HEK293 (cell line): ENCODE results near the gene HRK.

Experiments used
- GLIS2 ChIP-seq: fragments of 450-650 bp; formaldehyde crosslinking; IDR thresholded peaks from 2 replicates; pipeline ENCODE4 v1.5.1; 2016; ENCODE audit warnings: missing biosample characterization, missing genetic modification characterization
- HOXC10 ChIP-seq: sonication (generic); formaldehyde crosslinking; IDR thresholded peaks from 2 replicates; pipeline ENCODE4 v1.8.1; 2023; ENCODE audit warnings: mild to moderate bottlenecking, missing genetic modification reagents
- HOXD13 ChIP-seq: sonication (generic); formaldehyde crosslinking; IDR thresholded peaks from 2 replicates; pipeline ENCODE4 v1.8.0; 2022; ENCODE audit warnings: missing genetic modification reagents, borderline replicate concordance
- OVOL3 ChIP-seq: fragments of 450-650 bp; formaldehyde crosslinking; IDR thresholded peaks from 2 replicates; pipeline ENCODE4 v1.5.1; 2016; ENCODE audit warnings: missing biosample characterization, missing genetic modification characterization
- SCRT2 ChIP-seq: fragments of 450-650 bp; formaldehyde crosslinking; IDR thresholded peaks from 2 replicates; pipeline ENCODE4 v1.5.1; 2016; ENCODE audit warnings: missing biosample characterization, missing genetic modification characterization
- SP7 ChIP-seq: fragments of 450-650 bp; formaldehyde crosslinking; IDR thresholded peaks from 2 replicates; pipeline ENCODE4 v1.5.1; 2016; ENCODE audit warnings: missing biosample characterization, missing genetic modification characterization
- WT1 ChIP-seq: fragments of 450-650 bp; formaldehyde crosslinking; IDR thresholded peaks from 2 replicates; pipeline ENCODE4 v1.5.1; 2016; ENCODE audit warnings: missing biosample characterization, missing genetic modification characterization
- YY2 ChIP-seq: fragments of 450-650 bp; formaldehyde crosslinking; IDR thresholded peaks from 2 replicates; pipeline ENCODE4 v1.5.1; 2016; ENCODE audit warnings: missing biosample characterization, missing genetic modification characterization
- ZBTB48 ChIP-seq: fragments of 450-650 bp; formaldehyde crosslinking; IDR thresholded peaks from 2 replicates; pipeline ENCODE4 v1.5.1; 2016; ENCODE audit warnings: missing biosample characterization, missing genetic modification characterization
- ZNF155 ChIP-seq: fragments of 450-650 bp; formaldehyde crosslinking; IDR thresholded peaks from 2 replicates; pipeline ENCODE4 v1.5.1; 2016; ENCODE audit warnings: missing biosample characterization, missing genetic modification characterization
- ZNF174 ChIP-seq: fragments of 450-650 bp; formaldehyde crosslinking; IDR thresholded peaks from 2 replicates; pipeline ENCODE4 v1.5.0; 2017; ENCODE audit warnings: missing biosample characterization, mild to moderate bottlenecking, missing genetic modification characterization
- ZNF23 ChIP-seq: fragments of 450-650 bp; formaldehyde crosslinking; IDR thresholded peaks from 2 replicates; pipeline ENCODE4 v1.5.1; 2016; ENCODE audit warnings: missing biosample characterization, missing genetic modification characterization, borderline replicate concordance
- ZNF335 ChIP-seq: fragments of 450-650 bp; formaldehyde crosslinking; conservative IDR thresholded peaks from 2 replicates; pipeline ENCODE4 v1.5.1; 2016; ENCODE audit warnings: missing biosample characterization, missing genetic modification characterization
- ZNF341 ChIP-seq: fragments of 450-650 bp; formaldehyde crosslinking; IDR thresholded peaks from 2 replicates; pipeline ENCODE4; 2016; ENCODE audit warnings: low read depth, missing biosample characterization, missing genetic modification characterization
- ZNF37A ChIP-seq: fragments of 450-650 bp; IDR thresholded peaks from 2 replicates; pipeline ENCODE4 v1.5.1; 2018; ENCODE audit warnings: missing biosample characterization, missing genetic modification characterization
- ZNF423 ChIP-seq: fragments of 450-650 bp; formaldehyde crosslinking; IDR thresholded peaks from 2 replicates; pipeline ENCODE4 v1.5.1; 2016; ENCODE audit warnings: missing biosample characterization, missing genetic modification characterization
- ZNF521 ChIP-seq: fragments of 450-650 bp; formaldehyde crosslinking; IDR thresholded peaks from 2 replicates; pipeline ENCODE4 v1.5.1; 2017; ENCODE audit warnings: missing biosample characterization, mild to moderate bottlenecking, missing genetic modification characterization
- ZNF623 ChIP-seq: fragments of 450-650 bp; formaldehyde crosslinking; IDR thresholded peaks from 2 replicates; pipeline ENCODE4 v1.5.1; 2016; ENCODE audit warnings: missing biosample characterization, missing genetic modification characterization
- ZNF658 ChIP-seq: fragments of 450-650 bp; formaldehyde crosslinking; IDR thresholded peaks from 2 replicates; pipeline ENCODE4; 2016; ENCODE audit warnings: missing biosample characterization, missing genetic modification characterization
- ZSCAN23 ChIP-seq: fragments of 450-650 bp; formaldehyde crosslinking; IDR thresholded peaks from 2 replicates; pipeline ENCODE4 v1.5.1; 2016; ENCODE audit warnings: missing biosample characterization, missing genetic modification characterization
- TF ChIP-seq, protein P1 (sequence below): fragments of 450-650 bp; formaldehyde crosslinking; IDR thresholded peaks from 2 replicates; pipeline ENCODE4; 2016; ENCODE audit warnings: missing biosample characterization, missing genetic modification characterization
- TF ChIP-seq, protein P2 (sequence below): fragments of 450-650 bp; formaldehyde crosslinking; IDR thresholded peaks from 2 replicates; pipeline ENCODE4 v1.5.1; 2017; ENCODE audit warnings: missing biosample characterization, missing genetic modification characterization
- TF ChIP-seq, protein P3 (sequence below): fragments of 450-650 bp; formaldehyde crosslinking; IDR thresholded peaks from 2 replicates; pipeline ENCODE4 v1.5.1; 2017; ENCODE audit warnings: missing biosample characterization, missing genetic modification characterization
- TF ChIP-seq, protein P4 (sequence below): fragments of 450-650 bp; formaldehyde crosslinking; conservative IDR thresholded peaks from 2 replicates; pipeline ENCODE4 v1.5.1; 2016; ENCODE audit warnings: low read depth, missing biosample characterization, missing genetic modification characterization
- TF ChIP-seq, protein P5 (sequence below): fragments of 450-650 bp; IDR thresholded peaks from 2 replicates; pipeline ENCODE4 v1.5.1; 2018; ENCODE audit warnings: missing biosample characterization, mild to moderate bottlenecking, missing genetic modification characterization
- TF ChIP-seq, protein P6 (sequence below): fragments of 450-650 bp; formaldehyde crosslinking; IDR thresholded peaks from 2 replicates; pipeline ENCODE4 v1.5.1; 2016; ENCODE audit warnings: missing biosample characterization, missing genetic modification characterization, low read depth
- TF ChIP-seq, protein P7 (sequence below): fragments of 450-650 bp; formaldehyde crosslinking; IDR thresholded peaks from 2 replicates; pipeline ENCODE4 v1.5.1; 2016; ENCODE audit warnings: missing biosample characterization, missing genetic modification characterization

Gene HRK

DNA sequence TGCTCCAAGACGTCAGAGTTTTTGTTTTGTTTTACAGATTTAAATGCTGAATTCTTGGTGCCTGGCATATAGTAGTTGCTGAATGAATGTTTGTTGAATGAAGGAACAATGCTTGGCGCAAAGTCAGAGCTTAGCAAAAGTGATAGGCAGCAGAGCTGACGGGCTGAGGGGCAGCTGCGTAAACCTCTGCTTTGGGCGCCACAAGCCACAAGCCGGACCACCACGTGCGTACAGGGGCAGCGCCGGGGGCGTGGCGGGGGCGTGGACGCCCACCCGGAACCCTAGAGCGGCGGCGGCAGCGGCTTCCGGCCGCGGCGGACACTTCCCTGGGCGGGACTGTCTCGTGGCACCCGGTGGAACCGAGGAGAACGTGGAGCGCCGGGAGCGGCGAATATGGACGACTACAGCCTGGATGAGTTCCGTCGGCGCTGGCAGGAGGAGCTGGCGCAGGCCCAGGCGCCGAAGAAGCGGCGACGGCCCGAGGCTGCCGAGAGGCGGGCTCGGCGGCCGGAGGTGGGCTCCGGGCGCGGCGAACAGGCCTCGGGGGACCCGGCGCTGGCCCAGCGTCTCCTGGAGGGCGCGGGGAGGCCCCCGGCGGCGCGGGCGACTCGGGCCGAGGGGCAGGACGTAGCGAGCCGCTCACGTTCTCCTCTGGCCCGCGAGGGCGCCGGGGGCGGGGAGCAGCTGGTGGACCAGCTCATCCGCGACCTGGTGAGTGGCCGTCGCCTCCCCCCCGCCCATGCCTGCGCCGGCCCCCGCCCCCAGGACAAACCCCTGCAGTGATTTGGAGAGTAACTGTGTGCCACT, 29.6 kb upstream of the HRK start, which contains the start of gene FBXW8 (continued):
- TF ChIP-seq, protein P1, sequence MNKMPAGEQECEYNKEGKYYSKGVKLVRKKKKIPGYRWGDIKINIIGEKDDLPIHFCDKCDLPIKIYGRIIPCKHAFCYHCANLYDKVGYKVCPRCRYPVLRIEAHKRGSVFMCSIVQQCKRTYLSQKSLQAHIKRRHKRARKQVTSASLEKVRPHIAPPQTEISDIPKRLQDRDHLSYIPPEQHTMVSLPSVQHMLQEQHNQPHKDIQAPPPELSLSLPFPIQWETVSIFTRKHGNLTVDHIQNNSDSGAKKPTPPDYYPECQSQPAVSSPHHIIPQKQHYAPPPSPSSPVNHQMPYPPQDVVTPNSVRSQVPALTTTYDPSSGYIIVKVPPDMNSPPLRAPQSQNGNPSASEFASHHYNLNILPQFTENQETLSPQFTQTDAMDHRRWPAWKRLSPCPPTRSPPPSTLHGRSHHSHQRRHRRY (tag by site-specific recombination): no peak
- TF ChIP-seq, protein P2, sequence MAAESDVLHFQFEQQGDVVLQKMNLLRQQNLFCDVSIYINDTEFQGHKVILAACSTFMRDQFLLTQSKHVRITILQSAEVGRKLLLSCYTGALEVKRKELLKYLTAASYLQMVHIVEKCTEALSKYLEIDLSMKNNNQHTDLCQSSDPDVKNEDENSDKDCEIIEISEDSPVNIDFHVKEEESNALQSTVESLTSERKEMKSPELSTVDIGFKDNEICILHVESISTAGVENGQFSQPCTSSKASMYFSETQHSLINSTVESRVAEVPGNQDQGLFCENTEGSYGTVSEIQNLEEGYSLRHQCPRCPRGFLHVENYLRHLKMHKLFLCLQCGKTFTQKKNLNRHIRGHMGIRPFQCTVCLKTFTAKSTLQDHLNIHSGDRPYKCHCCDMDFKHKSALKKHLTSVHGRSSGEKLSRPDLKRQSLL (tag by site-specific recombination): 0 out of 2 replicates have a peak, but pooled peaks have one; percentile 16
- TF ChIP-seq HOXD13 (CRISPR knock-in tag): no peak
- TF ChIP-seq ZNF341: peak; percentile 48; the same call in 1 of the 2 replicates
- TF ChIP-seq, protein P3, sequence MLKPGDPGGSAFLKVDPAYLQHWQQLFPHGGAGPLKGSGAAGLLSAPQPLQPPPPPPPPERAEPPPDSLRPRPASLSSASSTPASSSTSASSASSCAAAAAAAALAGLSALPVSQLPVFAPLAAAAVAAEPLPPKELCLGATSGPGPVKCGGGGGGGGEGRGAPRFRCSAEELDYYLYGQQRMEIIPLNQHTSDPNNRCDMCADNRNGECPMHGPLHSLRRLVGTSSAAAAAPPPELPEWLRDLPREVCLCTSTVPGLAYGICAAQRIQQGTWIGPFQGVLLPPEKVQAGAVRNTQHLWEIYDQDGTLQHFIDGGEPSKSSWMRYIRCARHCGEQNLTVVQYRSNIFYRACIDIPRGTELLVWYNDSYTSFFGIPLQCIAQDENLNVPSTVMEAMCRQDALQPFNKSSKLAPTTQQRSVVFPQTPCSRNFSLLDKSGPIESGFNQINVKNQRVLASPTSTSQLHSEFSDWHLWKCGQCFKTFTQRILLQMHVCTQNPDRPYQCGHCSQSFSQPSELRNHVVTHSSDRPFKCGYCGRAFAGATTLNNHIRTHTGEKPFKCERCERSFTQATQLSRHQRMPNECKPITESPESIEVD (tag by site-specific recombination): no peak
- TF ChIP-seq, protein P4, sequence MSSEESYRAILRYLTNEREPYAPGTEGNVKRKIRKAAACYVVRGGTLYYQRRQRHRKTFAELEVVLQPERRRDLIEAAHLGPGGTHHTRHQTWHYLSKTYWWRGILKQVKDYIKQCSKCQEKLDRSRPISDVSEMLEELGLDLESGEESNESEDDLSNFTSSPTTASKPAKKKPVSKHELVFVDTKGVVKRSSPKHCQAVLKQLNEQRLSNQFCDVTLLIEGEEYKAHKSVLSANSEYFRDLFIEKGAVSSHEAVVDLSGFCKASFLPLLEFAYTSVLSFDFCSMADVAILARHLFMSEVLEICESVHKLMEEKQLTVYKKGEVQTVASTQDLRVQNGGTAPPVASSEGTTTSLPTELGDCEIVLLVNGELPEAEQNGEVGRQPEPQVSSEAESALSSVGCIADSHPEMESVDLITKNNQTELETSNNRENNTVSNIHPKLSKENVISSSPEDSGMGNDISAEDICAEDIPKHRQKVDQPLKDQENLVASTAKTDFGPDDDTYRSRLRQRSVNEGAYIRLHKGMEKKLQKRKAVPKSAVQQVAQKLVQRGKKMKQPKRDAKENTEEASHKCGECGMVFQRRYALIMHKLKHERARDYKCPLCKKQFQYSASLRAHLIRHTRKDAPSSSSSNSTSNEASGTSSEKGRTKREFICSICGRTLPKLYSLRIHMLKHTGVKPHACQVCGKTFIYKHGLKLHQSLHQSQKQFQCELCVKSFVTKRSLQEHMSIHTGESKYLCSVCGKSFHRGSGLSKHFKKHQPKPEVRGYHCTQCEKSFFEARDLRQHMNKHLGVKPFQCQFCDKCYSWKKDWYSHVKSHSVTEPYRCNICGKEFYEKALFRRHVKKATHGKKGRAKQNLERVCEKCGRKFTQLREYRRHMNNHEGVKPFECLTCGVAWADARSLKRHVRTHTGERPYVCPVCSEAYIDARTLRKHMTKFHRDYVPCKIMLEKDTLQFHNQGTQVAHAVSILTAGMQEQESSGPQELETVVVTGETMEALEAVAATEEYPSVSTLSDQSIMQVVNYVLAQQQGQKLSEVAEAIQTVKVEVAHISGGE (tag by site-specific recombination): peak; percentile 98
- TF ChIP-seq ZNF155 (tag by site-specific recombination): no peak
- TF ChIP-seq GLIS2 (tag by site-specific recombination): peak; percentile 68
- TF ChIP-seq, protein P5, sequence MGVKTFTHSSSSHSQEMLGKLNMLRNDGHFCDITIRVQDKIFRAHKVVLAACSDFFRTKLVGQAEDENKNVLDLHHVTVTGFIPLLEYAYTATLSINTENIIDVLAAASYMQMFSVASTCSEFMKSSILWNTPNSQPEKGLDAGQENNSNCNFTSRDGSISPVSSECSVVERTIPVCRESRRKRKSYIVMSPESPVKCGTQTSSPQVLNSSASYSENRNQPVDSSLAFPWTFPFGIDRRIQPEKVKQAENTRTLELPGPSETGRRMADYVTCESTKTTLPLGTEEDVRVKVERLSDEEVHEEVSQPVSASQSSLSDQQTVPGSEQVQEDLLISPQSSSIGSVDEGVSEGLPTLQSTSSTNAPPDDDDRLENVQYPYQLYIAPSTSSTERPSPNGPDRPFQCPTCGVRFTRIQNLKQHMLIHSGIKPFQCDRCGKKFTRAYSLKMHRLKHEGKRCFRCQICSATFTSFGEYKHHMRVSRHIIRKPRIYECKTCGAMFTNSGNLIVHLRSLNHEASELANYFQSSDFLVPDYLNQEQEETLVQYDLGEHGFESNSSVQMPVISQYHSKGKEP (tag by site-specific recombination): no peak
- TF ChIP-seq ZNF37A (tag by site-specific recombination): no peak
- no peak for TF ChIP-seq ZNF658 (tag by site-specific recombination)
- no peak for TF ChIP-seq ZSCAN23 (tag by site-specific recombination)
- TF ChIP-seq ZNF23 (tag by site-specific recombination): no peak
- peak; percentile 28; the same call in 1 of the 2 replicates for TF ChIP-seq YY2 (tag by site-specific recombination)
- no peak for TF ChIP-seq ZNF174 (tag by site-specific recombination)
- TF ChIP-seq ZBTB48 (tag by site-specific recombination): no peak
- TF ChIP-seq SCRT2: peak; percentile 58; the same call in 1 of the 2 replicates
- TF ChIP-seq ZNF335 (tag by site-specific recombination): peak; percentile 81
- TF ChIP-seq ZNF423 (tag by site-specific recombination): 0 out of 2 replicates have a peak, but pooled peaks have one; percentile 10
- TF ChIP-seq SP7 (tag by site-specific recombination): peak; percentile 51; the same call in 1 of the 2 replicates
- TF ChIP-seq, protein P6, sequence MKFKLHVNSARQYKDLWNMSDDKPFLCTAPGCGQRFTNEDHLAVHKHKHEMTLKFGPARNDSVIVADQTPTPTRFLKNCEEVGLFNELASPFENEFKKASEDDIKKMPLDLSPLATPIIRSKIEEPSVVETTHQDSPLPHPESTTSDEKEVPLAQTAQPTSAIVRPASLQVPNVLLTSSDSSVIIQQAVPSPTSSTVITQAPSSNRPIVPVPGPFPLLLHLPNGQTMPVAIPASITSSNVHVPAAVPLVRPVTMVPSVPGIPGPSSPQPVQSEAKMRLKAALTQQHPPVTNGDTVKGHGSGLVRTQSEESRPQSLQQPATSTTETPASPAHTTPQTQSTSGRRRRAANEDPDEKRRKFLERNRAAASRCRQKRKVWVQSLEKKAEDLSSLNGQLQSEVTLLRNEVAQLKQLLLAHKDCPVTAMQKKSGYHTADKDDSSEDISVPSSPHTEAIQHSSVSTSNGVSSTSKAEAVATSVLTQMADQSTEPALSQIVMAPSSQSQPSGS (tag by site-specific recombination): no peak
- TF ChIP-seq HOXC10 (CRISPR knock-in tag): no peak
- no peak for TF ChIP-seq WT1 (tag by site-specific recombination)
- TF ChIP-seq, protein P7, sequence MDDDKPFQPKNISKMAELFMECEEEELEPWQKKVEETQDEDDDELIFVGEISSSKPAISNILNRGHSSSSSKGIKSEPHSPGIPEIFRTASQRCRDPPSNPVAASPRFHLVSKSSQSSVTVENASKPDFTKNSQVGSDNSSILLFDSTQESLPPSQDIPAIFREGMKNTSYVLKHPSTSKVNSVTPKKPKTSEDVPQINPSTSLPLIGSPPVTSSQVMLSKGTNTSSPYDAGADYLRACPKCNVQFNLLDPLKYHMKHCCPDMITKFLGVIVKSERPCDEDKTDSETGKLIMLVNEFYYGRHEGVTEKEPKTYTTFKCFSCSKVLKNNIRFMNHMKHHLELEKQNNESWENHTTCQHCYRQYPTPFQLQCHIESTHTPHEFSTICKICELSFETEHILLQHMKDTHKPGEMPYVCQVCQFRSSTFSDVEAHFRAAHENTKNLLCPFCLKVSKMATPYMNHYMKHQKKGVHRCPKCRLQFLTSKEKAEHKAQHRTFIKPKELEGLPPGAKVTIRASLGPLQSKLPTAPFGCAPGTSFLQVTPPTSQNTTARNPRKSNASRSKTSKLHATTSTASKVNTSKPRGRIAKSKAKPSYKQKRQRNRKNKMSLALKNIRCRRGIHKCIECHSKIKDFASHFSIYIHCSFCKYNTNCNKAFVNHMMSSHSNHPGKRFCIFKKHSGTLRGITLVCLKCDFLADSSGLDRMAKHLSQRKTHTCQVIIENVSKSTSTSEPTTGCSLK: no peak
- no peak for TF ChIP-seq ZNF623 (tag by site-specific recombination)
- no peak for TF ChIP-seq ZNF521 (tag by site-specific recombination)
- TF ChIP-seq OVOL3 (tag by site-specific recombination): no peak
